Gastrocnemius medialis (tissue), 4 donors: Measurements from ENCODE around the gene LY9. TPM values are rescaled to one million over a fixed set of nuclear protein-coding genes. Genes with fewer than 3 reads are reported as not detected.

Experiments
- ATAC-seq, 2 donors: fragments of 150-250 bp; one replicate each; pipeline ENCODE4 v1.9.1; 2016
- DNase-seq, 2 donors: peaks; one replicate each; pipeline ENCODE4 v3.0.0-alpha.2; 2019
- H3K27ac ChIP-seq, 4 donors: fragments of 200-600 bp; sonication (generic); 1 replicate in 1 of 4; 2 replicates in 3 of 4; pipeline ENCODE4 v1.5.1; 2016 to 2018; ENCODE audit warnings: mild to moderate bottlenecking in 2 of 4, moderate library complexity in 1 of 4
- H3K27me3 ChIP-seq, 3 donors: fragments of 200-600 bp; sonication (generic) in 2 of 3; 1 replicate in 1 of 3; 2 replicates in 2 of 3; pipeline versions ENCODE4 v1.5.1 to v1.6.0; 2016 to 2019; ENCODE audit warnings: mild to moderate bottlenecking in 1 of 3, moderate library complexity in 1 of 3
- H3K36me3 ChIP-seq, 2 donors: fragments of 200-600 bp; sonication (generic) in 1 of 2; one replicate each; pipeline ENCODE4 v1.5.1; 2017 to 2018
- H3K4me1 ChIP-seq, 2 donors: fragments of 200-600 bp; sonication (generic) in 1 of 2; one replicate each; pipeline ENCODE4 v1.5.1; 2016 to 2017; ENCODE audit warnings: mild to moderate bottlenecking in 2 of 2
- H3K4me3 ChIP-seq, 4 donors: fragments of 200-600 bp; sonication (generic) in 3 of 4; 1 replicate in 1 of 4; 2 replicates in 3 of 4; pipeline ENCODE4 v1.5.1; 2016 to 2019; ENCODE audit warnings: mild to moderate bottlenecking in 2 of 4
- H3K9me3 ChIP-seq, 3 donors: fragments of 200-600 bp; sonication (generic) in 2 of 3; 1 replicate in 1 of 3; 2 replicates in 2 of 3; pipeline ENCODE4 v1.5.1; 2016 to 2019
- POLR2A ChIP-seq, 2 donors: fragments of 450-650 bp; IDR thresholded peaks; one replicate each; pipeline ENCODE4 v1.6.1; 2017; ENCODE audit warnings: antibody characterized with exemption in 2 of 2, mild to moderate bottlenecking in 2 of 2, moderate library complexity in 2 of 2
- in situ Hi-C, 4 donors: fragments of 200-750 bp; cut with MboI; loops; one replicate each; pipeline versions ENCODE4 v1.15.0 to v1.8.0; 2017; ENCODE audit warnings: low sequenced_read_pairs in 4 of 4
- intact Hi-C: fragments of 100-400 bp; cut with DNase I; formaldehyde crosslinking; loops from one replicate; pipeline ENCODE4 v1.15.1; 2023; ENCODE audit warnings: low total_unique reads
- total RNA-seq, 4 donors: library from RNA; depleted of rRNA; stranded (reverse); fragments of >200 nt; gene quantifications; one replicate each; pipeline versions ENCODE4 v1.1.0 to v1.2.3, GENCODE V29; 2016
- TF ChIP-seq, protein P1 (sequence below), 5 experiments: fragments of 450-650 bp in 3 of 5; fragments of 200-600 bp in 2 of 5; sonication (generic) in 2 of 5; IDR thresholded peaks in 4 of 5; conservative IDR thresholded peaks in 1 of 5; 1 replicate in 4 of 5; 2 replicates in 1 of 5; pipeline ENCODE4 v1.5.1; 2016 to 2019; ENCODE audit warnings: antibody characterized with exemption in 5 of 5, mild to moderate bottlenecking in 3 of 5, moderate library complexity in 3 of 5

Gene LY9
- total RNA-seq, 4 donors from 2014 or later = not detected

DNA sequence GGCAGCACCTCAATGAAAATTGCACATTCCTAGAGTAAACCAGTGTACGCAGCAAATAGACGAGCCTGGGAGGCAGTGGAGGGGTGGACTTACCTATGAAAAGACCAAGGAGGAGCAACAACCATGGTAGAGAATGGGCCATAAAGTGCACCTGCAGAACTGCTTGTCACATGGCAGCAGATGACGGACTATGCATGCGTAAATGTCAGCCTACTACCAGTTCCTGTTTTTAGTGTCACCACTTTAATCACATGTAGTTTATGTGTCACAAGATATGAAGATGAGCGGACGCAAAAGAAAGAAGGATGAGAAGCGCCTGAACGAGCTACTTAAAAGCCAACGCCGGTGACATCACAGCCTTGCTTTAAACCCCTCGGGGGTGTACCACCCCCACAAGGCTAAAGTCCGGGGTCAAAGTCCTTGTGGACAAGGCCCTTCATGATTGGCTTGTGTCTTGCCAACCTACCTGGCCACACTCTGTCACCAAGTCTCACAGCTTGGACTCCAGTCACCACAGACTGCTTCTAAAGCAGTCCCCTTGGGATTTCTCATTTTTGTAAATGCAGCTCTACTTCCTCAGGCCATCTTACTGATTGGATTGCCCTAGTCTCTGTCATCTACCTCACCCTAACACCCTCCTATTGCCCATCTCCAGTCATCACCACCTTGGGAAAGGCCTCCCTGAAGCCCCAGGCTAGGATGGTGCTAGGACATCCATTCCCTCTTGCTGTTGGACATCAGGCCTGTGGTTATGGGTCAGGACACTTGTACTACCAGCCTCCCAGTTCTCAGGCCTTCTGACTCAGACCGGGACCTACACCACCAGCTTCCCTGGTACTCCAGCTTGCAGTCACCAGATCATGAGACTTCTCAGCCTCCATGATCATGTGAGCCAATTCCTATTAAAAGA lies 6.0 kb upstream of the LY9 start:
- DNase-seq (no peak), ATAC-seq (no peak)
- no peak for TF ChIP-seq POLR2A (IDR thresholded peaks at IDR 0.05)
- TF ChIP-seq, protein P1, sequence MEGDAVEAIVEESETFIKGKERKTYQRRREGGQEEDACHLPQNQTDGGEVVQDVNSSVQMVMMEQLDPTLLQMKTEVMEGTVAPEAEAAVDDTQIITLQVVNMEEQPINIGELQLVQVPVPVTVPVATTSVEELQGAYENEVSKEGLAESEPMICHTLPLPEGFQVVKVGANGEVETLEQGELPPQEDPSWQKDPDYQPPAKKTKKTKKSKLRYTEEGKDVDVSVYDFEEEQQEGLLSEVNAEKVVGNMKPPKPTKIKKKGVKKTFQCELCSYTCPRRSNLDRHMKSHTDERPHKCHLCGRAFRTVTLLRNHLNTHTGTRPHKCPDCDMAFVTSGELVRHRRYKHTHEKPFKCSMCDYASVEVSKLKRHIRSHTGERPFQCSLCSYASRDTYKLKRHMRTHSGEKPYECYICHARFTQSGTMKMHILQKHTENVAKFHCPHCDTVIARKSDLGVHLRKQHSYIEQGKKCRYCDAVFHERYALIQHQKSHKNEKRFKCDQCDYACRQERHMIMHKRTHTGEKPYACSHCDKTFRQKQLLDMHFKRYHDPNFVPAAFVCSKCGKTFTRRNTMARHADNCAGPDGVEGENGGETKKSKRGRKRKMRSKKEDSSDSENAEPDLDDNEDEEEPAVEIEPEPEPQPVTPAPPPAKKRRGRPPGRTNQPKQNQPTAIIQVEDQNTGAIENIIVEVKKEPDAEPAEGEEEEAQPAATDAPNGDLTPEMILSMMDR (IDR thresholded peaks at IDR 0.05 in 4 of 5, conservative IDR thresholded peaks at IDR 0.05 in 1 of 5) = no peak
- Histone ChIP-seq H3K9me3 (peaks cover 0 to 3% (median 0%) of the 10 kb centered on the region in 3 donors), H3K4me3 (no peak overlapping the region), H3K36me3 (no peaks in the 10 kb centered on the region), H3K27me3 (no peaks in the 10 kb centered on the region), H3K4me1 (no peaks in the 10 kb centered on the region), H3K27ac (no peak overlapping the region)
- in situ Hi-C loops = no loop called here
- intact Hi-C loops = no loop called here

DNA sequence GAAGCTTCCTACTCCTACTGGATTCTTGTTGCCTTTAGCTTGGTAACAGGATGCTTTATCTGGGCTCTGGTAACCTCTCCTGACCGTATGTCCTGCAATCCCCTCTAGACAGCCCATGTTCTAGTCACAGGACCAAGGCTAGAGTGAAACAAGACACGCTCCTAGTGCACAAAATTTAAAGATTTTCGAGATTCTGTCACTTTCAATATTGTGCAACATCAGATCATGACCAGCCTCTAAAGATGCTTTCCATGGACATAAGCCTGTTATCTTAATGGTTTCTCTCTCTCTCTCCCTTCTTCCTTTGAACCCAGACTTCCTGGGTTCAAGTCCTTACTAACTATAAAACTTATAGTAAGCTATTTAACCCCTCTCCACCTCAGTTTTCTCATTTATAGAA lies 1.6 kb upstream of the LY9 start:
- H3K4me1 ChIP-seq = no peaks in the 10 kb centered on the region
- ATAC-seq (no peak), DNase-seq (no peak)
- H3K27ac ChIP-seq = no peak overlapping the region
- no peaks in the 10 kb centered on the region for H3K27me3 ChIP-seq
- H3K4me3 ChIP-seq = no peak overlapping the region
- intact Hi-C loops (no loop called here), in situ Hi-C loops (no loop called here)
- H3K36me3 ChIP-seq = no peaks in the 10 kb centered on the region
- TF ChIP-seq POLR2A (IDR thresholded peaks at IDR 0.05) = no peak
- TF ChIP-seq, protein P1 (IDR thresholded peaks at IDR 0.05 in 4 of 5, conservative IDR thresholded peaks at IDR 0.05 in 1 of 5) = no peak
- H3K9me3 ChIP-seq = peaks cover 0 to 3% (median 0%) of the 10 kb centered on the region in 3 donors

DNA sequence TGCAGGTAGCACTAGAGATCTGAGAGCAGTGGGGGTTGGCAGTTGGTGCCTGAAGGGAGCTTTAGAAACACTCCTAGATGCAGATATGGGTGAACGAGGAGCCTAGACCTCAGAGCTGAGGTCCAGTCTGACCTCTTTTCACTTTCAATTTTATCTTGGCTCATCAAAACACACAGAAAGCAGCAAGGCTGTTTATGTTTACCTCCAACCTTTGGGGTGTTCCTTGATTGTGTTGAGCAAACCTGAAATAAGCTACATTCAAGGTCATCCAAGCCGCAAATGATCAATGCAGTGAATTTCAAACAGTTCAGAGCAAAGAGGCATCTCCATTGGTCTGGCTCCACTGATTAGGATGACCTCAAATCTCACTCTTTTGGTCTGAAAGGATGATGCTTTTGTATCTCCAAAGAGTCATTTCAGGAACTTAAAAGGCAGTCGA lies 1.3 kb downstream of the LY9 start:
- Histone ChIP-seq H3K4me3 (no peak overlapping the region), H3K9me3 (peaks cover 0 to 3% (median 0%) of the 10 kb centered on the region in 3 donors), H3K27ac (no peak overlapping the region), H3K27me3 (no peaks in the 10 kb centered on the region), H3K4me1 (no peaks in the 10 kb centered on the region), H3K36me3 (no peaks in the 10 kb centered on the region)
- ATAC-seq (no peak), DNase-seq (no peak)
- intact Hi-C loops = no loop called here
- in situ Hi-C loops = no loop called here
- no peak for TF ChIP-seq POLR2A (IDR thresholded peaks at IDR 0.05)
- TF ChIP-seq, protein P1 (IDR thresholded peaks at IDR 0.05 in 4 of 5, conservative IDR thresholded peaks at IDR 0.05 in 1 of 5) = no peak

DNA sequence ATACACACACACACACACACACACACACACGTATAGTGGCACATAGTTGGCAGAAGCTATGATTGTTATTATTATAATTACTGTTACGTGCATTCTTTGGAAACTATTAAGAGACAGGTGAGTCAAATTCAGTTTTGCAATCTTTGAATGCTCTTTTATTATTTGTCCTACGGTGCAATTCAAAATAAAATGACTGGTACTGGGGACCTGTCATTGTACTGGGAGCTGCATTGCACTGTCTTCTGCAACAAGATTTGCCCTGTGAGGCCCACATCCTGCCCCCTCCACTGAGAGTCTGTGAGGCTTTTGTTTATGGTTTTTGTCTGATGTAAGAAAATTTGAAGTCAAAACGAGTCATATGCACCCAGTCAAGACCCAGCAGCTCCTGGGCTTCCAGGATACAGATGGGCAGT lies 1.9 kb downstream of the LY9 start:
- no peak for ATAC-seq
- Histone ChIP-seq H3K27ac (no peak overlapping the region), H3K27me3 (no peaks in the 10 kb centered on the region), H3K36me3 (no peaks in the 10 kb centered on the region), H3K4me1 (no peaks in the 10 kb centered on the region), H3K9me3 (peaks cover 0 to 3% (median 0%) of the 10 kb centered on the region in 3 donors), H3K4me3 (no peak overlapping the region)
- intact Hi-C loops = no loop called here
- no peak for TF ChIP-seq POLR2A (IDR thresholded peaks at IDR 0.05)
- TF ChIP-seq, protein P1 (IDR thresholded peaks at IDR 0.05 in 4 of 5, conservative IDR thresholded peaks at IDR 0.05 in 1 of 5) = no peak
- no peak for DNase-seq
- in situ Hi-C loops = no loop called here
